HG02840 (cell line): ENCODE results near the gene FAM20C.
"Not testable (repeated sequence)": the region's sequence is repeated elsewhere in the genome, so short reads cannot be mapped to it uniquely, and the experiment has no call there.

Experiments used
- ATAC-seq: cut with Tn5 transposase; IDR thresholded peaks from one replicate; pipeline ENCODE4 v1.9.1; 2021; ENCODE audit warnings: mild to moderate bottlenecking, moderate library complexity, moderate number of reproducible peaks; ENCODE audit not compliant: unreplicated experiment, low FRiP score

FAM20C gene

DNA sequence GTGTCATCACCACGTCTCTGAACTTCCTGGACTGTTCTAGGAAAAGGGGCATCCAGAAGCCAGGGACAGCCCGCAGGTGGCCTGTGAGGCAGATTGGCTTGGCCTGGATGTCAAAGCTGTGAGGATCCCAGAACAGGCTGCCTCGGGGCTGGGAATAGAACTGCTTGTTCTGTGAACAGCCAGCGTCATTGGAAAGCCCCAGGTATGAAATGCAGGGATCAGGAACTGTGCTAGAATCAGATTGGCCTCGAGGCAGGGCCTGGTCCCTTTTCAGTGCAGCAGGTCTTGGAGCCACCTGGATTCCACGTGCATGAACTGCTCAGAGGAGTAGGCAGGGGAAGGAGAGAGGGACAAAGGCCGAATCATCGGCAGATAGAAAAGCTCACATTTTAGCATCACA lies 44.6 kb downstream of the FAM20C start:
- ATAC-seq: no peak

DNA sequence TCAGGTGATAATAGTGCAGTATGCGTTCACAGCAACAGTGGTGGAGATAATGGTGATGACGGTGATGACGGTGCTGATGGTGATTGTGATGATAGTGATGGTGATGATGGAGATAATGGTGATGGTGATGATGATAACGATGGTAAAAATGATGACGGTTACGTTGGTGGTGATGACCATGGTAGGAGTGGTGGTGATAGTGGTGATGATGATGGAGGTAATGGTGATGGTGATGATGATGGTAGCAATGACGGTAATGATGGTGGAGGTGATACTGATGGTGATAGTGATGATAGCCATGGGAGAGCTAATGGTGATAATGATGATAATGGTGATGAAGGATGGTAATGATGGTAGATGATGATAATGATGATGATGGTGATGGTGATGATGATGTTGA lies 45.0 kb downstream of the FAM20C start:
- no peak for ATAC-seq

DNA sequence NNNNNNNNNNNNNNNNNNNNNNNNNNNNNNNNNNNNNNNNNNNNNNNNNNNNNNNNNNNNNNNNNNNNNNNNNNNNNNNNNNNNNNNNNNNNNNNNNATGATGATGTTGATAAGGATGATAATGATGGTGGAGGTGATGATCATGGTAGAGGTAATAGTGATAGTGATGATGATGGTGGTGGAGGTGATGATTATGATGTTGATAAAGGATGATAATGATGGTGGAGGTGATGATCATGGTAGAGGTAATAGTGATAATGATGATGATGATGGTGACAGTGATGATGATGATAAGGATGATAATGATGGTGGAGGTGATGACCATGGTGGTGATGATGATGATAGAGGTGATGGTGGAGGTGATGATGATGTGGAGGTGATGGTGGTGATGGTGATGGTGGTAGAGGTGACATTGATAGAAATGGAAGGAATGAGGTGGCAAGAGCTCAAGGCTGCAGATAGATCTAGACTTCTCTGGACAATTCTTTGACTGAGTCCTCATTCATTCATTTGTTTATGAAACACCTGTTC lies 47.8 kb downstream of the FAM20C start:
- ATAC-seq: no peak

DNA sequence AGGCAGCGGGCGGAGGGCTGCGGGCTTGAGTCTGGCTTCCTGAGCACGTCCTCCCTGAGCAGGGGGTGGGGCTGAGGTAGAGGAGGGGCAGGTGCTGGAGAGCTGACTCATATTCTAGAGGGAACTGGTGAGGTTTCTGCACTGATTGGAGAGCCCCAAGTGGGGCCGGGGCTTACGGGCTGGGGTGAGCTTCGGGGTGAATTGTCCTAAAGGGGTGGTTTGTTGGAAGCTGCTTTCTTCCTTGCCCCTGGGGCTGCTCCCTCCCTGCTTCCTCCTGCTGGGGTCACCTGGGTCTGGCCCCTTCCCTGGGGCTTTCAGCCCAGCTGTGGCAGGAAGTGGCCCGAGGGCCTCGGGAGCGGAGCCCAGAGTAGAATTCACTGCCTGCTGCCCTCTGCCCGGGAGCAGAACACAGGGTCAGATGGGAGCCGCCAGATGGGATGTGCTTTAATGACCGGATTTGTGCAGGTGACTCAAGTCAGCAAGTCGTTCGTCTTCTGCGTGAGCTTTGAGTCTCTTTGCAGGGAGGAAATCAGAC lies 48.6 kb downstream of the FAM20C start:
- no peak for ATAC-seq

DNA sequence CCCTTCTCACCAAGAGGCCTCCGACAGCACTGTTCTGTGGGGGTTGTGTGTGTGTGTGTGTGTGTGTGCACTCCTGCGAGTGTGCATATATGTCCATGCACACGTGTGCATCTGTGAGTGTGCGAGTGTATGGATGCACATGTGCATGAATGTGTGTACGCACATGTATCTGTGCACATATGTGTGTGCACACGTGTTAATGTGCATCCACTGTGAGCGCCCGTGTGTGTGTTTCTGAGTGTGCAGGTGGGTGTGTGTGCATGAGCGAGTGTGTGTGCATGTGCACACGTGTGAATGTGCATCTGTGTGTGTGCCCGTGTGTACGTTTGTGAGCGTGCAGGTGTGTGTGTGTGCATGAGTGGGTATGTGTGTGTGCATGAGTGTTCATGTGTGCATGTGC lies 49.1 kb downstream of the FAM20C start:
- ATAC-seq: no peak

DNA sequence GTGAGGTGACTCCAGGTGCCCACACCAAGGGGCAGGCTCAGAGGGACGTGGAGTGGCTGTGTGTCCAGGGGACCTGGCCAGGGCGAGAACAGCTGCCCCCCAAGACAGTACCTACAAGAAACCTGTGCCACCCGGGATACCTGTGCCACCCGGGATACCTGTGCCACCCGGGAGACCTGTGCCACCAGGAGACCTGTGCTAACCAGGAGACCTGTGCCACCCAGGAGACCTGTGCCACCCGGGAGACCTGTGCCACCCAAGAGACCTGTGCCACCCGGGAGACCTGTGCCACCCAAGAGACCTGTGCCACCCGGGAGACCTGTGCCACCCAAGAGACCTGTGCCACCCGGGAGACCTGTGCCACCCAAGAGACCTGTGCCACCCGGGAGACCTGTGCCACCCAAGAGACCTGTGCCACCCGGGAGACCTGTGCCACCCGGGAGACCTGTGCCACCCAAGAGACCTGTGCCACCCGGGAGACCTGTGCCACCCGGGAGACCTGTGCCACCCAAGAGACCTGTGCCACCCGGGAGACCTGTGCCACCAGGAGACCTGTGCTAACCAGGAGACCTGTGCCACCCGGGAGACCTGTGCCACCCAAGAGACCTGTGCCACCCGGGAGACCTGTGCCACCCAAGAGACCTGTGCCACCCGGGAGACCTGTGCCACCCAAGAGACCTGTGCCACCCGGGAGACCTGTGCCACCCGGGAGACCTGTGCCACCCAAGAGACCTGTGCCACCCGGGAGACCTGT lies 50.6 kb downstream of the FAM20C start:
- not testable (repeated sequence) for ATAC-seq

DNA sequence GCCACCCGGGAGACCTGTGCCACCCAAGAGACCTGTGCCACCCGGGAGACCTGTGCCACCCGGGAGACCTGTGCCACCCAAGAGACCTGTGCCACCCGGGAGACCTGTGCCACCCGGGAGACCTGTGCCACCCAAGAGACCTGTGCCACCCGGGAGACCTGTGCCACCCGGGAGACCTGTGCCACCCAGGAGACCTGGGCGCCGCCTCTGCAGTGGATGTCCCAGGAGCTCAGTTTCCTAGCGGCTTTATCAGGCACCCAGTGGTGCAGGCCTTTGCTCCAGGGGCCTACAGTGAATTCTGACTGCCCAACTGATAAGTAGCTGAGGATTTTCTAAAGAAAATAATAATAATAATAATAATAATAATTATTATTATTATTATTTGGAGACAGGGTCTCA lies 51.2 kb downstream of the FAM20C start:
- ATAC-seq: not testable (repeated sequence)

DNA sequence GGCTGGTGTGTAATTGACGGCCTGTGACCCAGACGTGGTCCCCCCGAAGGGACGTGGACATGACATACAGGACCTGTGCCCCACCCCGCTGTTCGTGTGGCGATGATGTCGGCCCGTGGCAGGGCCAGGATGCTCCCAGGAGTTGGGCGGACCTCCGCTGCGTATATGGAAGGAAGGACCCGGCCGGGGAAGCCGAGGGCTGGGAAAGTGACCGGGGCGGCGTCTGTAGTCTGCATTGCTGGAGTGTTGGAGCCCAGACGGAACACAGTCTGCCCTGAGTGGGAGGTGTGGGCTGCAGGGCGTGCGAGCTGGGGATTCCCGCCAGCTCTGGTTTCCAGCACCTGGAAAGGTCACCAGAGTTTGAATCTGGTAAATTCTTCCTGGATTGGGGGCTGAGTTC lies 52.6 kb downstream of the FAM20C start:
- ATAC-seq: no peak

DNA sequence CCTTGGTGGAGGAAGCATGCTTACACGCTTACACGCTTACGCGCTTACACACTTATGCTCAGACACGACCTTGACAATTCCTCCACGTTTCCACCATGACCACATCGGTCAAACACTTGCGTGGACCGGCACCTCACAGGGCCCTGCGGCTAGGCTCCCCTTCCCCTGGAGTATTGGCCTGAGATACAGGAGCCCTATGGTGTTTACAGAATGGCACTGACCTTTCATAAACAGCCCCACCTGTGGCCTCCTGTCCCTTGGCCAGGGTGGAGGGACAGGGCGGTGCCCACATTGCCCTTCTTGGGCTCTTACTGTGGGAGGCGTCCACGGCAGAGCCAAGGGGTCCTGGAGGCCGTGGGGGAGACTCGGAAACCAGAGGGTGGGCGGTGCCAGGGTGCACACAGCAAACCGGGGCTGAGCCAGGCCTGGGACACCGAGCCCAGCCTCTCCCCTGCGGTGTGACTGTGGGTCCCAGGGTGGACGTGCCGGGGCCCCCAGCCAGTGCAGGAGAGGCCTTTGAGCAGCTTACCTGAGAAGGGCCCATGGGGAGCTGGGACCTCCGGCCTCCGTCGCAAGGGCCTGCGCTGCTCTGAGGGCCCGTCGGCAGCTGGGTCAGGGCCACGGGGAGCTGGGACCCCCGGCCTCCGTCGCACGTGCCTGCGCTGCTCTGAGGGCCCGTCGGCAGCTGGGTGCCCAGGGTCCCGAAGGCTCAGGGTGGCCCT lies 53.4 kb downstream of the FAM20C start:
- ATAC-seq: no peak

DNA sequence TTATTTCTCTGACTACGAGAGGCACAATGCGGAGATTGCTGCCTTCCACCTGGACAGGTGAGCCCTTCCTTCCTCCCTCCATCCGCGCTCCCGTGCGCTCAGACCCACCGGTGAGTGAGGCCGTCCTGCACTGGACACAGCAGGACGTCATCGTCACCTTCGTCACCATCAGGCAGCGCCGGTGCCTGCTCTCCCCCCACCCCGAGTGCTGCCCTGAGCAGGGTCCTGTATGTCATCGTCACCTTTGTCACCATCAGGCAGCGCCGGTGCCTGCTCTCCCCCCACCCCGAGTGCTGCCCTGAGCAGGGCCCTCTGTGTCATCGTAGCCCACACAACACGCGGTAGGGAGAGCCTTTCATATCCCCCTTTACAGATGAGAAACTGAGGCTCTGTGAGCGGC lies 54.1 kb downstream of the FAM20C start:
- no peak for ATAC-seq

DNA sequence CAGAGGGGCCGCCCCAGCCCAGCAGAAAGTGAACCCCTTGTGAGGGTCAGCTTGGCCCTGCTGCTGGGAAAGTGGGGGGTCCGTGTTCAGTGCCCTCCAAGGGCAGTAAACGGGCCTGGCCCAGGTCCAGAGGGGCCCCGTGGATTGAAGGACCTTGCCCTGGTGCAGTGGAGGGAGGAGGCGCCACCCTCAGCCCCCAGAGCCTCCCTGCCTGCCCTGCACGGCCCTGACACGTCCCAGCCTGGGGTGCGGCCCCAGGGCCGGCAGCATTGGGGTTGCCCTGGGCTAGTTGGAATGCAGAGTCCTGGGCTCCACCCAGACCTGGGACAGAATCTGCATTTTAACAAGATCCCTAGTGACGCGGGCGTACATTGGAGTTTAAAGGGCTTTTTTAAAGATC lies 54.8 kb downstream of the FAM20C start:
- ATAC-seq: no peak

DNA sequence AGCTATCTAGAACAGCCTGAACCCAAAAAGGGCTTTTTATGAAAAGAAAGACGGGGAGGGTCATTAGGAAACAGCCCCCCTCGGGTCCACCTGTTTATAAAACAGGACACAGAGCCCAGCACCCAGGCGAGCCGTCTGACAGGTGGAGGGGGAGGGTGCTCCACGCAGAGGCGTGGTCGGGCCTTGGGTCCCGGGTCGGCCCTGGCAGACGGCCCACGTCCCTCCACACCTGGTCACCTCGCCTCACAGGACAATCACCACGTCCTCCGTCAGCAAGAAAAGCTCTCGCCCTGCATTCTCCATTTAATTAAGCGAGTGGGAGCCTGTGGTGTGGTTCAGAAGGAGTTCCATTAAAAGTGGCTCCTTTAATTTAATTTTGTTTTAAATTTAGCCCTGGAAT lies 55.3 kb downstream of the FAM20C start:
- ATAC-seq: no peak

DNA sequence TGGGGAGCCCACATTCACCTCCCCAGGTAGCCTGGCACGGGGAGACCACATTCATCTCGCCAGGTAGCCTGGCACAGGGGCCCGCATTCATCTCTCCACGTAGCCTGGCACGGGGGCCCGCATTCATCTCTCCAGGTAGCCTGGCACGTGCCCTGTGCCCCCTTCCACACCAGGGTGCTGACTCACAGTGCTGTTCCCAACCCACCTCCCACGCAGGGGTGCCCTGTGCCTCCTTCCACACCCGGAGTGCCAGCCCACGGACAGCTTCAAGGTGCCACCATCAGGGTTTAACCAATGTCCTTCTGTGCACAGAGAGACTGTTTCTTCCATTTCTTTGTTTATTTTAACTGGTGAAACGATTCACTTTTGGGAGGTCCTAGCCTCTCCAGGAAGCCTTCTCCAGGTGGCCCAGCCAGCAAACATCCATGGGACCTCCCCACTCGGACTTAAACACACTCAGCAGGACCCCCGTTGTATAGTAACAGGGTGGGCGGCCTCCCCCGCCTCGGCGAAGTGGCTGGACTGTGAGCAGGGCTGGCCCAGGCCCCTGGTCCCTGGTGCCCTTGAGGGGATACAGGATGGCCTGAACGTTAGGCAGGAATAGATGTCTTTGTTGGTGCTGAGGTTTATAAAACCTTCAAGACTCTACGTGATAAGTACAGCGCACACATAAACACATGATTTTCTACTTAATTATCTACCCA lies 56.5 kb downstream of the FAM20C start:
- no peak for ATAC-seq

DNA sequence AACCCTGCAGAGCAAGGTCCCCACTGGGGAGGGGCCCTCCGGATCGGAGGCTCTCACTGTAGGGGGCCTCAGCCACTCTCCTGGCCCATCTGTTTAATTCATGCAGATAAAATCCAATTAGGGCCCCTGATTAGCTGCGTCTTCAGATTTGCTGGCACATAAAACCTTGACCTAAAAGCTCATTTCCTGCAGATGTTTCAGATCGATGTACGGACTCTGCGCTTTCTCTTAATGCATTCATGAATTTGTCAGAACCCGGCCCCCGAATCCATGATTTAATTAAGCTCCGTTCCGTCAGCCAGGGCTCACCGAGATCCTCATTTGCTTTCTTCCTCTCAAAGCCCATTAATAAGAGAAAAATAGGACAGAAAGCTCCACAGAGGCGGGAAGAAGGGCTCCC lies 57.6 kb downstream of the FAM20C start:
- ATAC-seq: no peak

DNA sequence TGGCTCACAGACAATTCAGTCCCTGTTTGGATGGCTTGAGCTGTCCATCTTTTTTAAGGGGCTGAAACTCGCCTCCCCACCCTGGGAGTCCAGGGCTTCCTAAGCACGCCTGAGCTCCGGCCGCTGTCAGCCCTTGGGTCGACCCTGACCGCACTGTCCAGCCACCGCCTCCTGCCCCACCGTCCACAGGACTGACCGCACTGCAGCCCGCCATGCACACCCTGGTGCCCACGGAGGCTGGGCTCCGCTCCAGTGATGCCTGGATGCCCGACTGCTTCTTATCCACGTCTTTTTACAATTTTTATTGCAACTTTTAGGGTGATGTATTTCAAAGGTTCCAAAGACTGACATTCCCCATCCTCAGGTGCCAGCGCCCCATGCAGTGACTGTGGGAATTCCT lies 58.2 kb downstream of the FAM20C start:
- ATAC-seq: no peak

DNA sequence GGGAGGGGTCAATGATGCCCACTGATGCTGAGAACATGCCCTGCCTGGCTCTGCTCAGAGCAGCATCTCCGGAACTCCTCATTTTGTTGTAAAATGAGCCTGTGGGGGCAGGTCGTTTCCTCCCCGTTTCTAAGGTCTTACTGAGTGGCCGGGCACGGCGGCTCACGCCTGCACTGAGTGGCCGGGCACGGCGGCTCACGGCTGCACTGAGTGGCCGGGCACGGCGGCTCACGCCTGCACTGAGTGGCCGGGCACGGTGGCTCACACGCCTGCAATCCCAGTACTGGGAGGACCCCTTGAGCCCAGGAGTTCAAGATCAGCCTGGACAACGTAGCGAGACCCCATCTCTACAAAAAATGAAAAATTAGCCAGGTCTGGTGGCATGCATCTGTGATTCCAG lies 58.6 kb downstream of the FAM20C start:
- no peak for ATAC-seq

DNA sequence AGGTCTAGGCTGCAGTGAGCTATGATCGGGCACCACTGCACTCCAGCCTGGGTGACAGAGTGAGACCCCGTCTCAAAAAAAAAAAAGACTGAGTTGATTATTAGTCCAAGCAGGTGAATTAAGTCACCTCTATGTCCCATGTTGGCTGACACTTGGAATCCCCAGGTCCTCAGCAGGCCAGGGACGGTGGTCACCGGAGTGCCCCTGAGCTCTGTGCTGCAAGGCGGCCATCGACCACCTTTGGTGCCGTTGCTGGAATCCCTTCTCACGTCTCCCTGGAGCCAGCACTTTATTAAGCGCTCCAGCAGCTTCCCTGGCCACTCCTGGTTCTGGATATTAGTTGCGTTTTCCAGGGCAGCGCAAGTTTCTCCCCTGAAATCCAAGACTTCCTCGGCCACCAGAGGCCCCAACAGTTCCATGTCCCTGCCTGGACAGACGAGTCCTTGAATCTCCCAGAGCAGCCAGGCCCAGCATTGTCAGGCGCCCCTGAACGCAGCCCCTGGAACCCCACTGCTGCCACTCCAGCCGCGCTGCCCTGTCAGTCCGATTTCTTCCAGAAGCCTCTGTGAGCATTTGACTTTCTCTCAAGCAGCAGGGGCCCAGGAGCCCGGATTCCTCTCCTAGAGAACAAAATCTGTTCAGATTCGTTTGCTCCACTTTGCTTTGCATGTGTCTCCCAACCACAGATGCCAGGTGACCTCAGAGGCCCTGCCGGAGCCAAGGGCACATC lies 59.2 kb downstream of the FAM20C start:
- no peak for ATAC-seq

DNA sequence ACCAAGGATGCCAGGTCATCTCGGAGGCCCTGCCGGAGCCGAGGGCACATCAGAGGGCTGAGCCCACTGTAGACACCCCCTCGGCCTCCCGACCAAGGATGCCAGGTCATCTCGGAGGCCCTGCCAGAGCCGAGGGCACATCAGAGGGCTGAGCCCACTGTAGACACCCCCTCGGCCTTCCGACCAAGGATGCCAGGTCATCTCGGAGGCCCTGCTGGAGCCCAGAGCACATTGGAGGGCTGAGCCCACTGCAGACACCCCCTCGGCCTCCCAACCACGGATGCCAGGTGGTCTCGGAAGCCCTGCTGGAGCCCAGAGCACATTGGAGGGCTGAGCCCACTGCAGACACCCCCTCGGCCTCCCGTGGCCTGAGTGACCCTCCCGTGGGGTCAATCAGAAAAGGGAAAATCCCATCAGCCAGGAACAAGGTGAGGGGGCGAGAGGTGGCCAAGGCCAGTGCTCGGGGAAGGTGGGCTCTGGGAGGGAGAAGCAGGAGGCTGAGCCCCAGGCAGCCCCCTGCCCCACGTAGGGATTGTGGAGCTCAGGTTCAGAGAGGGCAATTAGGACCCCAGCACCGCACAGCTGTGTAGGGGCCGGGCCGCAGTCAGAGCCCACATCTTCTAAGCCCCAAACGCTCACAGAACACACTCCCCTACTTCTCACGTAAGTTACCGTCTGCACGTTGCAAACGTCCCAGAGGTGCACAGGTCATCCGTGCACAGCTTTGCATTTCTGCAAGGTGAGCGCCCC lies 60.0 kb downstream of the FAM20C start:
- ATAC-seq: no peak

DNA sequence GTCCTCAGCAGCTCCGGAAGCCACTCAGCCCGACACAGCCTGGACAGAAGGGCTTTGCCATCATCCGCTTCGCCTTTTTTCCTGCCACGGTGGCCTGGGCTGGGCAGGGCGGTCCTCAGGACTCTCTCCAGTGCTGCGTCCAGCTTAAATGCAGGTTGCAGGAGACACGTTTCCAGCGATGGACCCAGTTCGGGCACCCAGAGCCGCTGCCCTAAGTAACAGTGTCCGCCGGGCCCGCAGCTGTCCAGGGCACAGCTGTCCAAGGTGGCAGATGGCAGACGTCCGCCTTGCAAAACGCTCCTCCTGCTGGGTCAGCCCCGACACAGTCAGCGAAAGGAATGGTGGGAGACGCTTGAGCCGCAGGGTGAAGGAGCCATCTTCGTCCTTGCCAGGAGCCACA lies 60.6 kb downstream of the FAM20C start:
- no peak for ATAC-seq
